Smooth muscle cell of the brain vasculature (primary cell): Measurements from ENCODE around the gene EYS.
"Not testable (repeated sequence)": the region's sequence is repeated elsewhere in the genome, so short reads cannot be mapped to it uniquely, and the experiment has no call there.

Experiments
- DNase-seq: peaks from one replicate; pipeline ENCODE4 v3.0.0-alpha.2; 2012; ENCODE audit warnings: low read depth, low spot score

EYS gene

GRCh38 chr6:64482631-64483030 lies 1224.4 kb downstream of the EYS start:
- DNase-seq, result no peak

GRCh38 chr6:64479134-64479533 lies 1227.9 kb downstream of the EYS start:
- DNase-seq, result no peak

GRCh38 chr6:64477391-64477790 lies 1229.6 kb downstream of the EYS start:
- DNase-seq, result no peak

- DNase-seq, result no peak
These were observed 1230.1 kb downstream of the EYS start for GRCh38 chr6:64476935-64477334.

- DNase-seq, result not testable (repeated sequence)
These were observed 1237.6 kb downstream of the EYS start for GRCh38 chr6:64469405-64469804.

- no peak for DNase-seq
These were observed 1239.4 kb downstream of the EYS start for GRCh38 chr6:64467656-64468055.

GRCh38 chr6:64459411-64459944 lies 1247.5 kb downstream of the EYS start:
- DNase-seq, result no peak

- not testable (repeated sequence) for DNase-seq
These were observed 1258.9 kb downstream of the EYS start for GRCh38 chr6:64448101-64448500.

GRCh38 chr6:64445038-64445437 lies 1262.0 kb downstream of the EYS start:
- DNase-seq, result no peak

GRCh38 chr6:64439274-64439673 lies 1267.8 kb downstream of the EYS start:
- no peak for DNase-seq

GRCh38 chr6:64437996-64438395 lies 1269.0 kb downstream of the EYS start:
- DNase-seq, result no peak

GRCh38 chr6:64429926-64430325 lies 1277.1 kb downstream of the EYS start:
- no peak for DNase-seq

GRCh38 chr6:64428186-64428585 lies 1278.8 kb downstream of the EYS start:
- DNase-seq, result no peak

GRCh38 chr6:64415926-64416325 lies 1291.1 kb downstream of the EYS start:
- no peak for DNase-seq

- no peak for DNase-seq
These were observed 1295.8 kb downstream of the EYS start for GRCh38 chr6:64411226-64411625.

- no peak for DNase-seq
These were observed 1297.1 kb downstream of the EYS start for GRCh38 chr6:64409948-64410347.

- DNase-seq, result no peak
These were observed 1302.6 kb downstream of the EYS start for GRCh38 chr6:64404396-64404795.

GRCh38 chr6:64383277-64383676 lies 1323.7 kb downstream of the EYS start:
- no peak for DNase-seq

- no peak for DNase-seq
These were observed 1330.6 kb downstream of the EYS start for GRCh38 chr6:64376394-64376793.

- no peak for DNase-seq
These were observed 1349.6 kb downstream of the EYS start for GRCh38 chr6:64357430-64357829.

GRCh38 chr6:64347411-64347810 lies 1359.6 kb downstream of the EYS start:
- DNase-seq, result no peak

- no peak for DNase-seq
These were observed 1371.8 kb downstream of the EYS start for GRCh38 chr6:64335195-64335594.

- DNase-seq, result no peak
These were observed 1372.4 kb downstream of the EYS start for GRCh38 chr6:64334636-64335035.

- DNase-seq, result no peak
These were observed 1376.2 kb downstream of the EYS start for GRCh38 chr6:64330694-64331307.
